ENCODE measurements around the gene BABAM1. TPM values are rescaled to one million over a fixed set of nuclear protein-coding genes. Genes with fewer than 3 reads are reported as not detected.

Gene BABAM1
- total RNA-seq, 4 donors from 2014 or later = 58.1 to 240 (median 97.2) TPM

DNA sequence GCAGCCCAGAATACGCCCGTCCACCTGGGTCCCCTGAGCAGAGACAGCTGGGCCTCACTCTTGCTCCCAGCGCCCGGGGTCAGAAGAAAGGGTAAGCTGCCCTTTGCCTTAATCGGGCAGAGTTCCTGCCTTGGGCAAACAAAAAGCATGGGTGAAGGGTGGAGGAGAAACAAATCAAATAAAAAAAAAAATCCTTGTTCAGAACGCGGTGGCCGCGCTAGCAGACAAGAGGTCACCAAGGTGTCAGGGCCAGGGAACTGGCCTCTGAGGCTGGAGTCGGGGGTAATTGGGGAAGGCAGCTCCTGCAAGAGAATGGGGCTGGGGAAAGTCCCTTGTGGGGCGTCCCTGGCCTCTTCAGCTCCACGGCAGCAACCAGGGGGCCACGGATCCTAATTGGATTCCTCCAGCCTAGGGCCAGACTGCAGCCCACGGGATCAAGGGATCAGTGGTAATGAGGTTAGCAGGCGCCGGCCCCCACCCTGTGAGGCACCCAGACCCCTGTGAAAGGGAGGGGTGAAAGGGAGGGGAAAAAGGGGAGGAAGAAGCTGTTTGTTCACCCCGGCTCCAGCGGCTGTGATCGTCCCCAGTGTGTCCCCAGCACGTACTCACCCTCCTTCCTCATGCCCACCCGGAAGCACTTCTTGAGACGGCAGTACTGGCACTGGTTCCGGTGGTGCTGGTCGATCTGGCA is 27.0 kb upstream of the BABAM1 start:
- Histone ChIP-seq H3K36me3 (no peaks in the 10 kb centered on the region), H3K9me3 (no peaks in the 10 kb centered on the region), H3K4me1 (peaks cover 5 to 15% of the 10 kb centered on the region in 2 donors), H3K27me3 (no peaks in the 10 kb centered on the region), H3K4me3 (no peak overlapping the region), H3K27ac (no peak overlapping the region)
- intact Hi-C loops (cut with DNase I; ENCODE audit: low total_unique reads) = no loop called here
- no peak for DNase-seq
- TF ChIP-seq POLR2A (IDR thresholded peaks at IDR 0.05) = no peak
- TF ChIP-seq, protein P1, sequence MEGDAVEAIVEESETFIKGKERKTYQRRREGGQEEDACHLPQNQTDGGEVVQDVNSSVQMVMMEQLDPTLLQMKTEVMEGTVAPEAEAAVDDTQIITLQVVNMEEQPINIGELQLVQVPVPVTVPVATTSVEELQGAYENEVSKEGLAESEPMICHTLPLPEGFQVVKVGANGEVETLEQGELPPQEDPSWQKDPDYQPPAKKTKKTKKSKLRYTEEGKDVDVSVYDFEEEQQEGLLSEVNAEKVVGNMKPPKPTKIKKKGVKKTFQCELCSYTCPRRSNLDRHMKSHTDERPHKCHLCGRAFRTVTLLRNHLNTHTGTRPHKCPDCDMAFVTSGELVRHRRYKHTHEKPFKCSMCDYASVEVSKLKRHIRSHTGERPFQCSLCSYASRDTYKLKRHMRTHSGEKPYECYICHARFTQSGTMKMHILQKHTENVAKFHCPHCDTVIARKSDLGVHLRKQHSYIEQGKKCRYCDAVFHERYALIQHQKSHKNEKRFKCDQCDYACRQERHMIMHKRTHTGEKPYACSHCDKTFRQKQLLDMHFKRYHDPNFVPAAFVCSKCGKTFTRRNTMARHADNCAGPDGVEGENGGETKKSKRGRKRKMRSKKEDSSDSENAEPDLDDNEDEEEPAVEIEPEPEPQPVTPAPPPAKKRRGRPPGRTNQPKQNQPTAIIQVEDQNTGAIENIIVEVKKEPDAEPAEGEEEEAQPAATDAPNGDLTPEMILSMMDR (IDR thresholded peaks at IDR 0.05) = no peak

DNA sequence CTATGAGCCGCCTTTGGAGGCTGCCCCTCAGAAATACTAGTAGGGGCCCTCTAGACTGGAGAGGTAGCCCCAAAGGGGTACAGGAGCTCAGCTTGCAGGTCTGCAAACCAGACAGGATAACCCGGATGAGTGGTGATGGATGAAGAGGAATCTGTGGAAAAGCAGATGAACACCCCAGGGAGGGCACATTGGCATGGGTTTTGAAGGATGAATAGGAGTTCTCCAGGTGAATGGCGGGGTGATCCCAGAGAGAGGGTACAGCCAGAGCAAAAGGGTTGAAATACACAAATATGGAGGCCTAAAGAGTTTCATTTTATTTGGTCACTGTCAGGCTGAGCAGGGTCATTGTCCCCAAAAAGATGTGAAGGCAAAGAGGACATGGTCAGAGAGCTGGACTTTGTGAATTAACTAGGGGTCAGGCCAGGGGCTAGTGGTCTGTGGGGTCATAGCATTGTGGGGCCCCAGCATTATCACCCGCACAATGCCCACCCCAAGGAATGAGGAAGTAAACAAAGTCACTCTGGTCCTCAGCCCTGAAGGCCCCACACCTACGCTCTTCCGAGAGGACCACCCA is 26.3 kb upstream of the BABAM1 start:
- intact Hi-C loops (cut with DNase I; ENCODE audit: low total_unique reads) = no loop called here
- TF ChIP-seq, protein P1 (IDR thresholded peaks at IDR 0.05) = no peak
- TF ChIP-seq POLR2A (IDR thresholded peaks at IDR 0.05) = no peak
- Histone ChIP-seq H3K4me1 (peaks cover 5 to 13% of the 10 kb centered on the region in 2 donors), H3K36me3 (no peaks in the 10 kb centered on the region), H3K9me3 (no peaks in the 10 kb centered on the region), H3K4me3 (no peak overlapping the region), H3K27me3 (no peaks in the 10 kb centered on the region), H3K27ac (peak overlapping the region in 1 of 2 donors; percentile 30)
- DNase-seq = no peak

DNA sequence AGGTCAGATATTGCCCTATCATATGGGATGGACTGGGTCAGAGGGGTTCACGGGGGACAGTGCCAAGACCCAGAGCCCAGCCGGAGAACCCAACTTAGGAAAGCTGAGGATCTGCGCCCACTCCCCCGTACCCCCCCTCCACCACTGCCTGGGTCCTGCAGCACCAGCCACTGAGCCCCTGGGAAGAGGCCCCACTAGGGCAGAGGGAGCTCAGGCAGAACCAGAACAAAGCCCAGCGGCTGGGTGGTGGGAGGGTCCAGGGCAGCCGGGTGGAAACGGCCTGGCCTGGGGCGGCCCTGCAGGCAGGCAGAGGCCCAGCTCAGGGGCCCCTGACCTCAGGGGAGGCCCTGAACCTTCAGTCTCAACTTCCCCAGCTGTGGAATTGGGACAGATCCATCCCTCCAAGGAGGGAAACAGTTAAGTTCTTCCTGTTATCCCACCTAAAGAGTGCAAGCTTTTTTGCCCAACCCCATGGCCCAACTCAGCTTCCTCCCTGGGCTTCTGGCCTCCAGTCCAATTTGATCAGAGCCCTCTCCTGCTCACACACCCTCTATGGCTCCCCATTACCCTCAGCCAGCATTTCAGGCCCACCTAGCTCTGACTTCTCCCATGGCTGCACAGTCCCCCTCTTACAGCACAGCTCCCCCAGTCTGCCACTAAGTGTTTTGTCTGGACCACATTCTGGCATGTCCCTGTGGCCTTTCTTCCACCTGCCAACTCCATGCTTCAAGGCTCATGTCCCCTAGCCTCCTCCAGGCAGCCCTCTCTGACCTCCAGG is 24.6 kb upstream of the BABAM1 start:
- intact Hi-C loops (cut with DNase I; ENCODE audit: low total_unique reads) = no loop called here
- TF ChIP-seq POLR2A (IDR thresholded peaks at IDR 0.05) = no peak
- TF ChIP-seq, protein P1 (IDR thresholded peaks at IDR 0.05) = no peak
- DNase-seq = no peak
- H3K36me3 ChIP-seq = no peaks in the 10 kb centered on the region
- peak overlapping the region; percentile 76 to 84 for H3K27ac ChIP-seq
- no peaks in the 10 kb centered on the region for H3K27me3 ChIP-seq
- no peak overlapping the region for H3K4me3 ChIP-seq
- no peaks in the 10 kb centered on the region for H3K9me3 ChIP-seq
- H3K4me1 ChIP-seq = peaks cover 0 to 13% of the 10 kb centered on the region in 2 donors

DNA sequence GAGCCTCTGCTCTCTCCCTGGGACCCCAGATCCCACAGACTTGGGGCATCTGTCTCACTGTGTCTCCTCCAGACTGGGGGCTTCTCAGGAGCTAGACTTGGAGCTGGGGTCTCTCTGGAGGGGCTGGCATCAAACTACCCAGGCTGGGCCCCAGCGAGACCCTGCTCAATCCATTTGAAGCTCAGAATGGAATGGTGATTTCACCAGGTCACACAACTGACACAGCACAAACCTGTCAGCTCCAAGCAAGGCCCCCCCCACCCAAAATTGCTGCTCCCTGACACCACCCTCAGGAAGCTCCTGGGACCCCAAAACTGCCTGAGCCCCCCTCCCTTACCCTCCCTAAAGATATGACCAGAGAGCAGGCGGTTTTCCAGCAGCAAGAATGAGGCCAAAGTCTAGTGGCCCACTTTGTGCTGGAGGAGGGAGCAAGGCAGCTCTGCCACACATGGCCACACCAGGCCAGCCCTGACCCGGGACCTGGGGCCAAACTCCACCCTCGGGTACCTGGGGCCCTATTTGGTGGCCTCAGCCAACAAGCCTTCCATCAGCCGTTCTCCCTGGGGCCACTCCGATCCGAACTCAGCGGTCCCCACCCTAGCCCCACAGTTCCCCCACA is 23.9 kb upstream of the BABAM1 start:
- H3K27ac ChIP-seq = peak overlapping the region; percentile 76 to 84
- H3K9me3 ChIP-seq = no peaks in the 10 kb centered on the region
- H3K4me3 ChIP-seq = peak overlapping the region; percentile 53 to 56
- TF ChIP-seq, protein P1 (IDR thresholded peaks at IDR 0.05) = no peak
- no peak for TF ChIP-seq POLR2A (IDR thresholded peaks at IDR 0.05)
- H3K36me3 ChIP-seq = no peaks in the 10 kb centered on the region
- no peaks in the 10 kb centered on the region for H3K27me3 ChIP-seq
- peaks cover 0 to 13% of the 10 kb centered on the region in 2 donors for H3K4me1 ChIP-seq
- DNase-seq = no peak
- intact Hi-C loops (cut with DNase I; ENCODE audit: low total_unique reads) = no loop called here

Data from uterus (tissue), 4 donors.